GM23338 (cell line): ENCODE measurements around the gene AHI1. TPM values are rescaled to one million over a fixed set of nuclear protein-coding genes. Genes with fewer than 3 reads are reported as not detected.

Experiments
- ATAC-seq: fragments of 200-7000 bp; cut with Tn5 transposase; 3 replicates; pipeline ENCODE4 v1.9.1; 2020
- DNase-seq: peaks from one replicate; pipeline ENCODE4 v3.0.0-alpha.2; 2015; ENCODE audit warnings: low spot score
- H2AFZ ChIP-seq: fragments of 200-600 bp; sonication (generic); 2 replicates; pipeline ENCODE4 v1.8.0; 2016; ENCODE audit warnings: antibody characterized with exemption, mild to moderate bottlenecking, moderate library complexity
- H3F3A ChIP-seq: fragments of 200-600 bp; sonication (generic); replicated peaks from 2 replicates; pipeline ENCODE4 v1.8.0; 2017; ENCODE audit warnings: antibody characterized with exemption, mixed run types, low read depth
- H3K27ac ChIP-seq: fragments of 200-600 bp; sonication (generic); 2 replicates; pipeline ENCODE4 v1.6.1; 2016; ENCODE audit warnings: low read depth
- H3K27me3 ChIP-seq: fragments of 200-600 bp; sonication (generic); 2 replicates; pipeline ENCODE4 v1.8.0; 2016; ENCODE audit warnings: mild to moderate bottlenecking, mixed run types, moderate library complexity; ENCODE audit not compliant: insufficient read depth
- H3K36me3 ChIP-seq: fragments of 200-600 bp; sonication (generic); 2 replicates; pipeline ENCODE4 v1.8.0; 2016; ENCODE audit warnings: mild to moderate bottlenecking; ENCODE audit not compliant: insufficient read depth
- H3K4me1 ChIP-seq: fragments of 200-600 bp; sonication (generic); 2 replicates; pipeline ENCODE4 v1.8.0; 2016; ENCODE audit warnings: mild to moderate bottlenecking, moderate library complexity; ENCODE audit not compliant: insufficient read depth
- H3K4me2 ChIP-seq: fragments of 200-600 bp; sonication (generic); 2 replicates; pipeline ENCODE4 v1.7.1; 2017; ENCODE audit warnings: mixed run types
- H3K4me3 ChIP-seq: fragments of 200-600 bp; sonication (generic); 2 replicates; pipeline ENCODE4 v1.6.1; 2016; ENCODE audit warnings: mixed run types
- H3K79me2 ChIP-seq: fragments of 200-600 bp; sonication (generic); replicated peaks from 2 replicates; pipeline ENCODE4 v1.8.0; 2017; ENCODE audit warnings: mild to moderate bottlenecking; ENCODE audit not compliant: insufficient read depth
- H3K9me2 ChIP-seq: fragments of 200-600 bp; sonication (generic); 2 replicates; pipeline ENCODE4 v1.8.0; 2017; ENCODE audit not compliant: insufficient read depth
- H4K20me1 ChIP-seq: fragments of 200-600 bp; sonication (generic); replicated peaks from 2 replicates; pipeline ENCODE4 v1.8.0; 2017; ENCODE audit warnings: mild to moderate bottlenecking; ENCODE audit not compliant: insufficient read depth
- H3K27ac Mint-ChIP-seq: 2 replicates; pipeline ENCODE4 v1.8.0; 2020; ENCODE audit warnings: inconsistent platforms, mild to moderate bottlenecking, moderate library complexity, mixed read lengths
- H3K27me3 Mint-ChIP-seq: 3 replicates; pipeline ENCODE4 v1.8.0; 2022; ENCODE audit warnings: low read depth, mild to moderate bottlenecking, moderate library complexity, mixed read lengths, inconsistent platforms; ENCODE audit not compliant: insufficient read depth, poor library complexity
- H3K36me3 Mint-ChIP-seq: 3 replicates; pipeline ENCODE4 v1.8.0; 2021; ENCODE audit warnings: low read depth, mild to moderate bottlenecking, inconsistent platforms, moderate library complexity, mixed read lengths
- H3K4me1 Mint-ChIP-seq: 3 replicates; pipeline ENCODE4 v1.8.0; 2020; ENCODE audit warnings: mild to moderate bottlenecking, inconsistent platforms, mixed read lengths
- H3K4me3 Mint-ChIP-seq: 3 replicates; pipeline ENCODE4 v1.8.0; 2021; ENCODE audit warnings: moderate library complexity, mild to moderate bottlenecking, inconsistent platforms, mixed read lengths
- H3K9me3 Mint-ChIP-seq: 3 replicates; pipeline ENCODE4 v1.8.0; 2020; ENCODE audit warnings: moderate library complexity, mild to moderate bottlenecking, inconsistent platforms, mixed read lengths
- ETS1 ChIP-seq: IDR thresholded peaks from 2 replicates; pipeline ENCODE4 v1.6.1; 2016; ENCODE audit warnings: antibody characterized with exemption
- NANOG ChIP-seq: IDR thresholded peaks from 2 replicates; pipeline ENCODE4 v1.6.1; 2016; ENCODE audit warnings: antibody characterized with exemption, borderline replicate concordance
- POLR2AphosphoS5 ChIP-seq: IDR thresholded peaks from 2 replicates; pipeline ENCODE4 v1.6.1; 2016; ENCODE audit warnings: antibody characterized with exemption, low read depth
- ZNF114 ChIP-seq: fragments of 250-450 bp; sonication (Bioruptor Pico); IDR thresholded peaks from 2 replicates; pipeline ENCODE4 v1.5.0; 2020; ENCODE audit warnings: mild to moderate bottlenecking, moderate library complexity
- ZNF331 ChIP-seq: fragments of 250-450 bp; sonication (Bioruptor Pico); IDR thresholded peaks from 2 replicates; pipeline ENCODE4 v1.5.0; 2020; ENCODE audit warnings: low read depth, mild to moderate bottlenecking, moderate library complexity
- polyA plus RNA-seq: library from polyadenylated mRNA; unstranded; fragments of >200 nt; fragmentation: Nextera tagmentation; extraction: Ambion mirVana; gene quantifications from 2 replicates; pipeline ENCODE4 v1.2.1, GENCODE V29; 2016
- total RNA-seq: library from RNA; depleted of rRNA; stranded (reverse); fragments of >200 nt; shearing (Covaris generic); gene quantifications from 2 replicates; pipeline ENCODE4 v1.2.3, GENCODE V29; 2014
- TF ChIP-seq, protein P1 (sequence below): fragments of 250-450 bp; sonication (Bioruptor Pico); IDR thresholded peaks from 2 replicates; pipeline ENCODE4 v1.5.0; 2020; ENCODE audit warnings: mild to moderate bottlenecking, moderate library complexity

The AHI1 gene
- total and polyA plus RNA-seq, 2 experiments from 2014 or later = 19.8 to 72.9 TPM

GRCh38 chr6:135268740-135269139 is 228.8 kb downstream of the AHI1 start:
- Mint-ChIP-seq H3K4me1 (peaks cover 44% of the 10 kb centered on the region), H3K9me3 (peaks cover 3% of the 10 kb centered on the region; the same call in 1 of the 3 replicates), H3K27ac (no peak overlapping the region), H3K4me3 (no peak overlapping the region), H3K27me3 (peaks cover 7% of the 10 kb centered on the region), H3K36me3 (no peaks in the 10 kb centered on the region; the same call in 2 of the 3 replicates)
- Histone ChIP-seq H3F3A (peaks cover 18% of the 10 kb centered on the region), H3K79me2 (no peaks in the 10 kb centered on the region), H3K4me1 (peaks cover 33% of the 10 kb centered on the region), H3K27me3 (no peaks in the 10 kb centered on the region), H3K36me3 (no peaks in the 10 kb centered on the region), H3K27ac (no peak overlapping the region), H2AFZ (no peak overlapping the region), H3K4me2 (no peak overlapping the region), H3K9me2 (peaks cover 9% of the 10 kb centered on the region), H4K20me1 (no peaks in the 10 kb centered on the region), H3K4me3 (no peak overlapping the region)
- no peak for DNase-seq
- ATAC-seq = no peak
- TF ChIP-seq ZNF331 (CRISPR knock-in tag) (no peak), ZNF114 (CRISPR knock-in tag) (no peak), POLR2AphosphoS5 (no peak), NANOG (no peak), ETS1 (no peak)
- TF ChIP-seq, protein P1, sequence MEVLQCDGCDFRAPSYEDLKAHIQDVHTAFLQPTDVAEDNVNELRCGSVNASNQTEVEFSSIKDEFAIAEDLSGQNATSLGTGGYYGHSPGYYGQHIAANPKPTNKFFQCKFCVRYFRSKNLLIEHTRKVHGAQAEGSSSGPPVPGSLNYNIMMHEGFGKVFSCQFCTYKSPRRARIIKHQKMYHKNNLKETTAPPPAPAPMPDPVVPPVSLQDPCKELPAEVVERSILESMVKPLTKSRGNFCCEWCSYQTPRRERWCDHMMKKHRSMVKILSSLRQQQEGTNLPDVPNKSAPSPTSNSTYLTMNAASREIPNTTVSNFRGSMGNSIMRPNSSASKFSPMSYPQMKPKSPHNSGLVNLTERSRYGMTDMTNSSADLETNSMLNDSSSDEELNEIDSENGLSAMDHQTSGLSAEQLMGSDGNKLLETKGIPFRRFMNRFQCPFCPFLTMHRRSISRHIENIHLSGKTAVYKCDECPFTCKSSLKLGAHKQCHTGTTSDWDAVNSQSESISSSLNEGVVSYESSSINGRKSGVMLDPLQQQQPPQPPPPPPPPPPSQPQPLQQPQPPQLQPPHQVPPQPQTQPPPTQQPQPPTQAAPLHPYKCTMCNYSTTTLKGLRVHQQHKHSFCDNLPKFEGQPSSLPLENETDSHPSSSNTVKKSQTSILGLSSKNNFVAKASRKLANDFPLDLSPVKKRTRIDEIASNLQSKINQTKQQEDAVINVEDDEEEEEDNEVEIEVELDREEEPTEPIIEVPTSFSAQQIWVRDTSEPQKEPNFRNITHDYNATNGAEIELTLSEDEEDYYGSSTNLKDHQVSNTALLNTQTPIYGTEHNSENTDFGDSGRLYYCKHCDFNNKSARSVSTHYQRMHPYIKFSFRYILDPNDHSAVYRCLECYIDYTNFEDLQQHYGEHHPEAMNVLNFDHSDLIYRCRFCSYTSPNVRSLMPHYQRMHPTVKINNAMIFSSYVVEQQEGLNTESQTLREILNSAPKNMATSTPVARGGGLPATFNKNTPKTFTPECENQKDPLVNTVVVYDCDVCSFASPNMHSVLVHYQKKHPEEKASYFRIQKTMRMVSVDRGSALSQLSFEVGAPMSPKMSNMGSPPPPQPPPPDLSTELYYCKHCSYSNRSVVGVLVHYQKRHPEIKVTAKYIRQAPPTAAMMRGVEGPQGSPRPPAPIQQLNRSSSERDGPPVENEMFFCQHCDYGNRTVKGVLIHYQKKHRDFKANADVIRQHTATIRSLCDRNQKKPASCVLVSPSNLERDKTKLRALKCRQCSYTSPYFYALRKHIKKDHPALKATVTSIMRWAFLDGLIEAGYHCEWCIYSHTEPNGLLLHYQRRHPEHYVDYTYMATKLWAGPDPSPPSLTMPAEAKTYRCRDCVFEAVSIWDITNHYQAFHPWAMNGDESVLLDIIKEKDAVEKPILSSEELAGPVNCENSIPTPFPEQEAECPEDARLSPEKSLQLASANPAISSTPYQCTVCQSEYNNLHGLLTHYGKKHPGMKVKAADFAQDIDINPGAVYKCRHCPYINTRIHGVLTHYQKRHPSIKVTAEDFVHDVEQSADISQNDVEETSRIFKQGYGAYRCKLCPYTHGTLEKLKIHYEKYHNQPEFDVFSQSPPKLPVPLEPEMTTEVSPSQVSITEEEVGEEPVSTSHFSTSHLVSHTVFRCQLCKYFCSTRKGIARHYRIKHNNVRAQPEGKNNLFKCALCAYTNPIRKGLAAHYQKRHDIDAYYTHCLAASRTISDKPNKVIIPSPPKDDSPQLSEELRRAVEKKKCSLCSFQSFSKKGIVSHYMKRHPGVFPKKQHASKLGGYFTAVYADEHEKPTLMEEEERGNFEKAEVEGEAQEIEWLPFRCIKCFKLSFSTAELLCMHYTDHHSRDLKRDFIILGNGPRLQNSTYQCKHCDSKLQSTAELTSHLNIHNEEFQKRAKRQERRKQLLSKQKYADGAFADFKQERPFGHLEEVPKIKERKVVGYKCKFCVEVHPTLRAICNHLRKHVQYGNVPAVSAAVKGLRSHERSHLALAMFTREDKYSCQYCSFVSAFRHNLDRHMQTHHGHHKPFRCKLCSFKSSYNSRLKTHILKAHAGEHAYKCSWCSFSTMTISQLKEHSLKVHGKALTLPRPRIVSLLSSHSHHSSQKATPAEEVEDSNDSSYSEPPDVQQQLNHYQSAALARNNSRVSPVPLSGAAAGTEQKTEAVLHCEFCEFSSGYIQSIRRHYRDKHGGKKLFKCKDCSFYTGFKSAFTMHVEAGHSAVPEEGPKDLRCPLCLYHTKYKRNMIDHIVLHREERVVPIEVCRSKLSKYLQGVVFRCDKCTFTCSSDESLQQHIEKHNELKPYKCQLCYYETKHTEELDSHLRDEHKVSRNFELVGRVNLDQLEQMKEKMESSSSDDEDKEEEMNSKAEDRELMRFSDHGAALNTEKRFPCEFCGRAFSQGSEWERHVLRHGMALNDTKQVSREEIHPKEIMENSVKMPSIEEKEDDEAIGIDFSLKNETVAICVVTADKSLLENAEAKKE (CRISPR knock-in tag) = no peak
